HFFc6 (cell line): ENCODE results near the gene RPUSD4. TPM values are rescaled to one million over a fixed set of nuclear protein-coding genes. Genes with fewer than 3 reads are reported as not detected.

Experiments
- DNase-seq: peaks from one replicate; pipeline ENCODE4 v3.0.0-alpha.2; 2018
- H3K27ac Mint-ChIP-seq: 2 replicates; pipeline ENCODE4 v1.8.0; 2020; ENCODE audit warnings: mild to moderate bottlenecking, mixed read lengths
- H3K27me3 Mint-ChIP-seq: 2 replicates; pipeline ENCODE4 v1.8.0; 2021; ENCODE audit warnings: mild to moderate bottlenecking, moderate library complexity, mixed read lengths; ENCODE audit not compliant: insufficient read depth
- H3K36me3 Mint-ChIP-seq: 2 replicates; pipeline ENCODE4 v1.8.0; 2021; ENCODE audit warnings: low read depth, mixed read lengths
- H3K4me1 Mint-ChIP-seq: 2 replicates; pipeline ENCODE4 v1.8.0; 2020; ENCODE audit warnings: low read depth, mixed read lengths
- H3K4me3 Mint-ChIP-seq: 2 replicates; pipeline ENCODE4 v1.8.0; 2020; ENCODE audit warnings: mild to moderate bottlenecking, moderate library complexity, mixed read lengths
- H3K9me3 Mint-ChIP-seq: 2 replicates; pipeline ENCODE4 v1.8.0; 2020; ENCODE audit warnings: mild to moderate bottlenecking, mixed read lengths
- CTCF ChIP-seq: fragments of 200-600 bp; sonication (generic); IDR thresholded peaks from 2 replicates; pipeline ENCODE4 v1.5.0; 2021; ENCODE audit warnings: antibody characterized with exemption, mild to moderate bottlenecking
- total RNA-seq, 6 experiments: library from RNA; stranded (reverse); fragmentation: NEBNext Ultra II Directional; extraction: Animal tissue kit (Norgen Biotek cat#: 25700); gene quantifications; 2 replicates in 1 of 6; 3 replicates in 5 of 6; pipeline ENCODE4 v1.2.3, GENCODE V29; 2021

The RPUSD4 gene
- total RNA-seq, 6 experiments from 2014 or later = 18.8 to 20.9 (median 19.6) TPM

GRCh38 chr11:126229858-126230540 is 18.5 kb upstream of the RPUSD4 start:
- Mint-ChIP-seq H3K4me1 (peaks cover 33% of the 10 kb centered on the region), H3K9me3 (no peaks in the 10 kb centered on the region), H3K27me3 (no peaks in the 10 kb centered on the region; the same call in 1 of the 2 replicates), H3K4me3 (no peak overlapping the region), H3K27ac (no peak overlapping the region), H3K36me3 (no peaks in the 10 kb centered on the region)
- no peak for TF ChIP-seq CTCF
- no peak for DNase-seq

GRCh38 chr11:126226334-126227084 is 15.1 kb upstream of the RPUSD4 start:
- H3K4me3 Mint-ChIP-seq = no peak overlapping the region
- H3K4me1 Mint-ChIP-seq = peaks cover 26% of the 10 kb centered on the region
- H3K36me3 Mint-ChIP-seq = no peaks in the 10 kb centered on the region
- no peak overlapping the region for H3K27ac Mint-ChIP-seq
- no peak for DNase-seq
- H3K9me3 Mint-ChIP-seq = no peaks in the 10 kb centered on the region
- H3K27me3 Mint-ChIP-seq = no peaks in the 10 kb centered on the region; the same call in 1 of the 2 replicates
- TF ChIP-seq CTCF = no peak

GRCh38 chr11:126225295-126225665 is 13.8 kb upstream of the RPUSD4 start:
- no peaks in the 10 kb centered on the region for H3K36me3 Mint-ChIP-seq
- no peak overlapping the region for H3K4me3 Mint-ChIP-seq
- peaks cover 20% of the 10 kb centered on the region for H3K4me1 Mint-ChIP-seq
- H3K27me3 Mint-ChIP-seq = no peaks in the 10 kb centered on the region; the same call in 1 of the 2 replicates
- TF ChIP-seq CTCF = no peak
- no peaks in the 10 kb centered on the region for H3K9me3 Mint-ChIP-seq
- no peak overlapping the region for H3K27ac Mint-ChIP-seq
- no peak for DNase-seq

GRCh38 chr11:126224647-126225294 is 13.3 kb upstream of the RPUSD4 start:
- no peak for DNase-seq
- TF ChIP-seq CTCF = no peak
- Mint-ChIP-seq H3K36me3 (no peaks in the 10 kb centered on the region), H3K9me3 (no peaks in the 10 kb centered on the region), H3K4me3 (no peak overlapping the region), H3K27ac (no peak overlapping the region), H3K27me3 (no peaks in the 10 kb centered on the region; the same call in 1 of the 2 replicates), H3K4me1 (peaks cover 15% of the 10 kb centered on the region)

GRCh38 chr11:126219547-126219946 is 8.1 kb upstream of the RPUSD4 start:
- Mint-ChIP-seq H3K4me3 (no peak overlapping the region), H3K27ac (no peak overlapping the region), H3K9me3 (no peaks in the 10 kb centered on the region), H3K36me3 (no peaks in the 10 kb centered on the region), H3K4me1 (peaks cover 2% of the 10 kb centered on the region), H3K27me3 (no peaks in the 10 kb centered on the region)
- no peak for DNase-seq
- TF ChIP-seq CTCF = no peak
